Measurements from ENCODE around the gene CENPB.
A peak's percentile ranks its signal among the peaks of the same experiment; 100 is the strongest.

CENPB gene

GRCh38 chr20:3766422-3767109 lies 20.0 kb downstream of the CENPB start:
- Histone ChIP-seq H3K27me3 (ENCODE audit: insufficient read depth, poor library complexity, severe bottlenecking) (no peaks in the 10 kb centered on the region), H3K4me3 (replicated peaks; ENCODE audit: insufficient read depth, low read length) (peak overlapping the region; percentile 99), H3K27ac (replicated peaks) (no peak overlapping the region)
- peak; percentile 2; the same call in 1 of the 2 replicates for TF ChIP-seq SPI1 (IDR thresholded peaks at IDR 0.05; ENCODE audit: borderline replicate concordance, low read depth)
- TF ChIP-seq POLR2AphosphoS5 (IDR thresholded peaks at IDR 0.05; ENCODE audit: low read depth), result no peak
- DNase-seq (ENCODE audit: low read depth in 1 of 2, low spot score in 1 of 2), result no peak

GRCh38 chr20:3765171-3765882 lies 21.2 kb downstream of the CENPB start:
- H3K27me3 ChIP-seq (ENCODE audit: insufficient read depth, poor library complexity, severe bottlenecking), result no peaks in the 10 kb centered on the region
- TF ChIP-seq REST (IDR thresholded peaks at IDR 0.05; ENCODE audit: insufficient replicate concordance, low read depth) (no peak), POLR2AphosphoS5 (IDR thresholded peaks at IDR 0.05; ENCODE audit: low read depth) (no peak), SPI1 (IDR thresholded peaks at IDR 0.05; ENCODE audit: borderline replicate concordance, low read depth) (no peak), GABPA (IDR thresholded peaks at IDR 0.05; ENCODE audit: low read depth) (no peak), CTCF (IDR thresholded peaks at IDR 0.05; ENCODE audit: insufficient read depth, low read length) (no peak)
- H3K27ac ChIP-seq (replicated peaks), result 0 out of 2 replicates have a peak overlapping the region, but pooled peaks have one; percentile 9
- no peak for DNase-seq (ENCODE audit: low read depth in 1 of 2, low spot score in 1 of 2)
- peak overlapping the region; percentile 99 for H3K4me3 ChIP-seq (replicated peaks; ENCODE audit: insufficient read depth, low read length)

- Histone ChIP-seq H3K27me3 (ENCODE audit: insufficient read depth, poor library complexity, severe bottlenecking) (no peaks in the 10 kb centered on the region), H3K27ac (replicated peaks) (no peak overlapping the region), H3K4me3 (replicated peaks; ENCODE audit: insufficient read depth, low read length) (no peak overlapping the region)
- no peak for DNase-seq (ENCODE audit: low read depth in 1 of 2, low spot score in 1 of 2)
- TF ChIP-seq REST (IDR thresholded peaks at IDR 0.05; ENCODE audit: insufficient replicate concordance, low read depth), result no peak
- no peak for TF ChIP-seq CTCF (IDR thresholded peaks at IDR 0.05; ENCODE audit: insufficient read depth, low read length)
- TF ChIP-seq SPI1 (IDR thresholded peaks at IDR 0.05; ENCODE audit: borderline replicate concordance, low read depth), result no peak
- no peak for TF ChIP-seq GABPA (IDR thresholded peaks at IDR 0.05; ENCODE audit: low read depth)
- no peak for TF ChIP-seq POLR2AphosphoS5 (IDR thresholded peaks at IDR 0.05; ENCODE audit: low read depth)
These were observed 21.9 kb downstream of the CENPB start for GRCh38 chr20:3764659-3765058.

Measured in HL-60 (cell line).